PC-3 (cell line): Measurements from ENCODE around the gene GGACT. TPM values are rescaled to one million over a fixed set of nuclear protein-coding genes. Genes with fewer than 3 reads are reported as not detected.

ENCODE experiments used
- ATAC-seq: fragments of 200-7000 bp; cut with Tn5 transposase; 2 replicates; pipeline ENCODE4 v1.9.1; 2020; ENCODE audit warnings: mild to moderate bottlenecking, moderate library complexity
- BruUV-seq: library from RNA; stranded (reverse); fragments of 400-500 nt; replicated peaks from 2 replicates; lab custom pipeline; 2021; lab: Mats Ljungman, UMichigan
- CTCF ChIA-PET: fragments of 300-600 bp; sonication (Branson Sonifier 250); formaldehyde crosslinking; loops from one replicate; lab custom pipeline; 2022; ENCODE audit warnings: antibody characterized with exemption; lab: Charles Lee
- POLR2A ChIA-PET: fragments of 300-600 bp; sonication (Branson Sonifier 250); formaldehyde crosslinking; loops from one replicate; lab custom pipeline; 2022; ENCODE audit warnings: antibody characterized with exemption; ENCODE audit not compliant: unreplicated experiment; lab: Charles Lee
- DNase-seq: peaks from one replicate; pipeline ENCODE4 v3.0.0-alpha.2; 2015
- H2AFZ ChIP-seq: fragments of 300-600 bp; sonication (generic); 2 replicates; pipeline ENCODE4 v1.6.0; 2016; ENCODE audit warnings: antibody characterized with exemption, low read length
- H3F3A ChIP-seq: fragments of 300-600 bp; sonication (generic); one replicate; pipeline ENCODE4 v1.6.0; 2017; ENCODE audit warnings: antibody characterized with exemption, low read length, control low read depth, mild to moderate bottlenecking; ENCODE audit not compliant: unreplicated experiment
- H3K27ac ChIP-seq: fragments of 300-600 bp; sonication (generic); 2 replicates; pipeline ENCODE4 v1.5.1; 2016; ENCODE audit warnings: mild to moderate bottlenecking, low read length
- H3K27me3 ChIP-seq: fragments of 300-600 bp; sonication (generic); 2 replicates; pipeline ENCODE4 v1.6.1; 2016; ENCODE audit warnings: low read length, mixed read lengths
- H3K36me3 ChIP-seq: fragments of 300-600 bp; sonication (generic); 2 replicates; pipeline ENCODE4 v1.6.1; 2016; ENCODE audit warnings: low read depth, mixed run types, low read length, mixed read lengths
- H3K4me1 ChIP-seq: fragments of 300-600 bp; sonication (generic); 2 replicates; pipeline ENCODE4 v1.5.1; 2016; ENCODE audit warnings: low read length; ENCODE audit not compliant: insufficient read depth
- H3K4me2 ChIP-seq: fragments of 300-600 bp; sonication (generic); 2 replicates; pipeline ENCODE4 v1.6.0; 2016; ENCODE audit warnings: low read length
- H3K4me3 ChIP-seq: fragments of 300-600 bp; sonication (generic); 2 replicates; pipeline ENCODE4 v1.5.1; 2016; ENCODE audit warnings: mild to moderate bottlenecking, low read length, mixed read lengths
- H3K79me2 ChIP-seq: fragments of 300-600 bp; sonication (generic); 2 replicates; pipeline ENCODE4 v1.6.1; 2017; ENCODE audit warnings: low read length, mixed read lengths
- H3K9ac ChIP-seq: fragments of 300-600 bp; sonication (generic); 2 replicates; pipeline ENCODE4 v1.6.0; 2016; ENCODE audit warnings: mild to moderate bottlenecking, low read length
- H3K9me2 ChIP-seq: fragments of 300-600 bp; sonication (generic); replicated peaks from 2 replicates; pipeline ENCODE4 v1.6.1; 2016; ENCODE audit warnings: mixed run types, low read length, mixed read lengths
- H3K9me3 ChIP-seq: fragments of 300-600 bp; sonication (generic); 2 replicates; pipeline ENCODE4 v1.6.1; 2016; ENCODE audit warnings: low read length, mixed read lengths
- H4K20me1 ChIP-seq: fragments of 300-600 bp; sonication (generic); 2 replicates; pipeline ENCODE4 v1.6.1; 2016; ENCODE audit warnings: low read length, mixed read lengths
- CTCF ChIP-seq: fragments of 300-600 bp; sonication (generic); conservative IDR thresholded peaks from 2 replicates; pipeline ENCODE4 v1.5.1; 2017; ENCODE audit warnings: antibody characterized with exemption, low read depth, mild to moderate bottlenecking, low read length
- EZH2 ChIP-seq: fragments of 300-600 bp; sonication (generic); IDR thresholded peaks from one replicate; pipeline ENCODE4 v1.6.1; 2017; ENCODE audit warnings: antibody characterized with exemption, mild to moderate bottlenecking, low read length; ENCODE audit not compliant: unreplicated experiment
- EZH2phosphoT487 ChIP-seq: fragments of 300-600 bp; sonication (generic); IDR thresholded peaks from 2 replicates; pipeline ENCODE4 v1.6.1; 2018; ENCODE audit warnings: mild to moderate bottlenecking, antibody characterized with exemption, low read length, borderline replicate concordance
- intact Hi-C: fragments of 100-400 bp; cut with micrococcal nuclease; formaldehyde crosslinking; loops from 2 replicates; pipeline ENCODE4 v1.9.0; 2023
- total RNA-seq: library from RNA; depleted of rRNA; stranded (reverse); fragments of >200 nt; gene quantifications from 2 replicates; pipeline ENCODE4 v1.2.3, GENCODE V29; 2014

The GGACT gene
- total RNA-seq, 1 experiment from 2014 or later, result 0.77 TPM

- no peak overlapping the region for H3K9ac ChIP-seq
- H3K79me2 ChIP-seq, result no peaks in the 10 kb centered on the region
- no peak for ATAC-seq
- H3K27ac ChIP-seq, result no peak overlapping the region
- ChIA-PET POLR2A (no interaction called here), CTCF (no interaction called here)
- no peak for DNase-seq
- H3K4me3 ChIP-seq, result no peak overlapping the region
- H2AFZ ChIP-seq, result no peak overlapping the region
- no TSS peak for BruUV-seq
- H3K9me2 ChIP-seq, result no peaks in the 10 kb centered on the region
- no peaks in the 10 kb centered on the region for H3K9me3 ChIP-seq
- no peaks in the 10 kb centered on the region for H3F3A ChIP-seq
- no peaks in the 10 kb centered on the region for H3K4me1 ChIP-seq
- no peak overlapping the region for H3K4me2 ChIP-seq
- TF ChIP-seq EZH2phosphoT487 (no peak), CTCF (no peak), EZH2 (no peak)
- H3K27me3 ChIP-seq, result no peaks in the 10 kb centered on the region
- no peaks in the 10 kb centered on the region for H3K36me3 ChIP-seq
- intact Hi-C loops, result no loop called here
- H4K20me1 ChIP-seq, result no peaks in the 10 kb centered on the region
These were observed 55.7 kb downstream of the GGACT start for GRCh38 chr13:100532836-100533435.

GRCh38 chr13:100532090-100532766, 56.4 kb downstream of the GGACT start:
- H3K9me3 ChIP-seq, result no peaks in the 10 kb centered on the region
- H3K9ac ChIP-seq, result no peak overlapping the region
- H3K9me2 ChIP-seq, result no peaks in the 10 kb centered on the region
- H3K4me1 ChIP-seq, result no peaks in the 10 kb centered on the region
- BruUV-seq, result no TSS peak
- H2AFZ ChIP-seq, result no peak overlapping the region
- H3K36me3 ChIP-seq, result no peaks in the 10 kb centered on the region
- no peaks in the 10 kb centered on the region for H3K27me3 ChIP-seq
- H4K20me1 ChIP-seq, result no peaks in the 10 kb centered on the region
- H3F3A ChIP-seq, result no peaks in the 10 kb centered on the region
- no peak overlapping the region for H3K4me3 ChIP-seq
- no peak overlapping the region for H3K27ac ChIP-seq
- TF ChIP-seq EZH2phosphoT487, result no peak
- TF ChIP-seq CTCF, result no peak
- no peak for TF ChIP-seq EZH2
- intact Hi-C loops, result no loop called here
- POLR2A ChIA-PET, result no interaction called here
- H3K4me2 ChIP-seq, result no peak overlapping the region
- CTCF ChIA-PET, result no interaction called here
- DNase-seq (no peak), ATAC-seq (no peak)
- H3K79me2 ChIP-seq, result no peaks in the 10 kb centered on the region

- Histone ChIP-seq H3K9ac (no peak overlapping the region), H3K4me2 (no peak overlapping the region), H3K36me3 (no peaks in the 10 kb centered on the region), H3K27ac (no peak overlapping the region), H3K27me3 (no peaks in the 10 kb centered on the region), H3K4me1 (no peaks in the 10 kb centered on the region), H3K9me3 (no peaks in the 10 kb centered on the region), H3K9me2 (no peaks in the 10 kb centered on the region), H3K4me3 (no peak overlapping the region), H3K79me2 (no peaks in the 10 kb centered on the region), H4K20me1 (no peaks in the 10 kb centered on the region), H2AFZ (no peak overlapping the region), H3F3A (no peaks in the 10 kb centered on the region)
- BruUV-seq, result no TSS peak
- intact Hi-C loops, result no loop called here
- ChIA-PET CTCF (no interaction called here), POLR2A (no interaction called here)
- ATAC-seq, result no peak
- TF ChIP-seq CTCF, result no peak
- no peak for TF ChIP-seq EZH2phosphoT487
- no peak for TF ChIP-seq EZH2
- DNase-seq, result no peak
These were observed 57.8 kb downstream of the GGACT start for GRCh38 chr13:100530671-100531213.
